Non-pigmented ciliary epithelial cell (primary cell): ENCODE measurements around the gene SIRPB1.
"Not testable (repeated sequence)": the region's sequence is repeated elsewhere in the genome, so short reads cannot be mapped to it uniquely, and the experiment has no call there.

ENCODE experiments used
- DNase-seq: peaks from one replicate; pipeline ENCODE4 v3.0.0-alpha.2; 2010; ENCODE audit warnings: low read depth

Gene SIRPB1

DNA sequence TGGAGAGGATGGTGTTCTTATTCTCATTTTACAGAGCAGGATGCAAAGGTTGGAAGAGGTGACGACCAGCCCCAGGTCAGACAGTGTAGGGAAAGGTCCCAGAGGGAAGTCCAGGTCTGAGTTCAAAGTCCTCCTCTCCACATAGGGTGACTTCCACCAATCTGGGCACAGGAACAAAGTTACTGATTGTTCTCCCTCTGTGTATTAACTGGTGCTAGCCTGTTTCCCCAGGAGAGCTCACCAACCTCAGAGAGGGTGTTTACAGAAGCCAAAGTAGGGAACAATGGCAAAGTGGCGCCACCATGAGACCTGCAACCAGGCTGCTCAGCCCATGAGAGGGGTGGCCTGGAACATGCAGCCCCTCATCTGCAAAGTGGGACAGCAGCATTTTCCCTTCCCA, 16.8 kb upstream of the SIRPB1 start:
- DNase-seq, result no peak

DNA sequence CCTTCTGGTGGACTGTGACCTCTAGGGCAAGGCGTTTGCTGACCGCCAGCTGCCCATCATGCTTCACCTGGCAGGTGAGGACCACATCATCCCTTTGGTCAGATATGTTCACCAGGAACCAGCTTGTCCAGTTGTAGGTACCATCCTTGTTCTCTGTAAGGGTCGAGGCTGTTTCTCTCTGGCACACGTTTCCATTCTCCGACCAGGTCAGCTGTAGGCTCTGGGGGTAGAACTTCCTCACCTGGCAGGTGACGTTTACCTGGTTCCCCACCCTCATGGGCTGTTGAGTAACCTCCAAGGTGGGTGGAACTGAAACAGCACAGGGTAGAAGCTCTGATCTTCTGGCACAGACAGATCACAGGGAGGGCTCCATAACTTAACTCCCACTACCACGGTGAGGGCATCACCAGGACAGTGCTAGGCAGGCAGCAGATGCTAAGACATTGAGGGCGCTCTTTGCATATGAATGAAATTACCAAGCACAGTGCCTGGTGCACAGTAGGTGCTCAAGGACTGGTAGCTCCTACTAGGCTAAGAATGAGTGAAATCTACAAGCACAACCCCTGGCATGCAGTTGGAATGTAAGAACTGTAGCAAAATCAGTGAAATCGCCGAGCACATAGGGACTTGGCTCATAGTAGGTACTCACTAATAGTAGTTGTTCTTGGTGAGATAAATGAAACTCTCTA, 15.6 kb upstream of the SIRPB1 start:
- no peak for DNase-seq

DNA sequence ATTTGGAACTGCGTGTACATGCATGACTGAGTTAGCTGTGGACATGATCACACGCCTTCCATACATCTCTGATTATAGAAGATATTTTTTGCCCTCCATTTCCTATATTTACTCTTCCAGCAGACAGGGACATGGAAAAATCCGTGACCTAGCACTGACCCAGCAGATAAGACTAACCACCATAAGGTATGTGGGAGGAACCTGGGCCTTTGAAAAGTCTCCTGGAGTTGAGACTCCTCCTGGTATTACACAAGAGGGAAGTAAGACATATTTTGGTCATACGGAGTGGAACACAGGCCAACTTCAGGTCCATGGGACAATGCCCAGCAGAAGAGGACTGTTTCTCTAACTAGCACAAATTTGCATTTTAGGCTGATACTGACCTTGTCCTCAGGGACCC, 13.7 kb upstream of the SIRPB1 start:
- DNase-seq, result no peak

DNA sequence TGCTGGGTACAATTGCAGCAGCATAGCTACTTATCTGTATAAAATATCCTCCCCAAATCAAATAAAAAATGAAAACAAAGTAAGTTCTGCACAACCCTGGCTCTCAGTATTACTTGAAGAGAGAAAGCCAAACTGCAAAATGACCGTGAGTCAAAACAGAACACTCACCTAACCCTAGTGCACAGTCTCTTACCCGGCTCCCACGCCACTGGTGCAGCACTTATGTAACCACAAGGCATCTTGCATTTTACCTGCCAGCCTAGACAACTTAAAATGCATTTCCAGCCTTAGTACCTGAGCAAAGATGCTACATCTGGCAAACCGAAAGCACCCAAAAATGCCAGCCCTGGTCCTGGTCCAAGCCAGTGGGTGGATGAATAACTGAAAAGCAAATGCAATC, 12.4 kb upstream of the SIRPB1 start:
- no peak for DNase-seq

DNA sequence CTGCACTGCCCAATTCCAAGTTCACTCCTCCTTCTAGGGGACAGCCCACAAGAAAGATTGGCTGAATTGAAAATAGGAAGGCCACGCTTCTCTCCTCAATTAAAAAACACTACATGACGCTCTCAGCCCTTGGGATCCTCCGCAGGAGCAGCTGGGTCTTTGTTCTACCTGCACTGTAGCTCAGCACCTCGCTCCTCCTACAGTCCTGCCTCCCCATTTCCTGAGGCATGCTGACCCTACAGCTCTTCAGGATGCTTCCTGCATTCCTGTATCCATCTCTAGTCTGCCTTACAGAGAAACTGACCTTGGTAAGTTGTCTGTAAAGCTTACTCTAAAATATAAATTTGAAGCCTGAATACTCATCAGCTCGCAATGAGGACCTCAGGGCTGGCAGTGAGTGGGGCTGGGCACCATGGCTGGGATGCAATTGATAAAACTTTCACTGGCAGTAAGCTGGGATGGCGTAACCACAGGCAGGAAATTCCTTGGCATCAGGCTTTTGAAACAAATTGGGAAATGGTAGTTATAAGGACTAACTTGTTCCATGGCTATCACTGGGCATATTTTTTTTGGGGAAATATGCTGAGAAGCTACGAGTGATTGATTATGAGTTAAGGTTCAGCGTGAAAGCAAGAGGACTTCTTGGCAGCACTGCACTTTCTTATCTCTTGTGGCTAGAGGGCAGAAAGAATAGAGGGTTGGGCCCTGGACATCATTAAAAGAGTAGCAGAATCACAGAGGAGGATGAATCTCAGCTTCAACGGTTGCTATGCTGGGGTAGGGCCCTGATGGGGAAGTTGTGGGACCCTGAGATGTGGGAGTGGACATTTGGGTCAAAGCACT, 11.7 kb upstream of the SIRPB1 start:
- DNase-seq, result no peak

DNA sequence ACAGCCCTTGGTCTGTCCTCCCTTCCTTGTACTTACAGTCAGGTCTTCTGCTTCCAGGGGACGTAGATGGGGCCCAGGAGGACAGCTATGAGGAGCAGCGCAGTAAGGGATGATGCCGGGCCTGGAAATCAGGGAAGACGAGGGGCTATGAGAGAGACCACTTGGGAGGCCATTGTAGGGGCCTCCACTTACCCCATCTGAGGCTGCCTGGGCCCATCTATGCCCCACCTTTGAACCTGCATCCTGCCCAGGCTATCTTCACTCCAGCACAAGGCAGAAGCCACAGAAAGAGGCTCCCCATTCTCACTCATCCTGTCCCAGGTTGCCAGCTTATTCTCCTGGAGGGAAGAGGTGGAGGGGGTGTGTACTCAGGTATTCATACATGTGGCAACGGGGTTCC, 10.4 kb upstream of the SIRPB1 start:
- no peak for DNase-seq

DNA sequence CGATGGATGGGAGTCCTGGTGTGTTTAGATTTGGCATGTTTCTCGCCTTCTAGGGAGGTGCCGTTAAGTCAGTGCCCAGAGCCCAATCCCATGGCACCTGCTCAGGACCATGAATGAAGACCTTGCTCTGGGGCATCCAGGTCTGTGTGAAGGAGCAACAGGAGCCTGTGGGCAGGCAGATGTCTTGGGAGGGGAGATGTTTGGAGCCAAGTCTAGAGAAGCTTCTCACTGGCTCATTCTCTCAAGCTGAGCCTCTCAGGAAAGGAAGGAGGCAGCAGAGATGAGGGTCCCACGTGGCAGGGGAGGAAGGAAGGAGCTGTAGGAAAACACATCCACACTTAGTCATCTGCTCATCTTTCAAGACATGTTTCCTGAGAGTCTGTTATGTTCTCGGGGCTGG, 9.5 kb upstream of the SIRPB1 start:
- DNase-seq, result no peak

DNA sequence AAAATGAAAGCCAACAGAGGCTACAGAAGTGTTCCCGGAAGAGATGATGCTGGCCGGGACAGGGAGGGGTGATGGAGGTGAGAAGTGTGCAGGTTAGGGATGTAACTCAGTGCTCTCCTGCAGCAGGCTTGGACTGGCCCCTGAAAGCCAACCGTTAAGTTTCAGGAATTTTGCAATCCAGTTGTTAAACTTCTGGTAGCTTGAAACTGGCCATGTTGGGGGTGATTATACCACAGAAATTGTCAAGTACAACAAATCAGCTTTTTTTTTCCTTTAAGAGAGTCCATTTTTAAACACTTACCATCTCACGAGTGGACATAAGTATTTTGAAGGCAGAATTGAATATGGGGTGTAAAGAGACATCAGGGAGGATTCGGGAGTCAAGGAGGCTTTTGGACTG, 8.8 kb upstream of the SIRPB1 start:
- no peak for DNase-seq

DNA sequence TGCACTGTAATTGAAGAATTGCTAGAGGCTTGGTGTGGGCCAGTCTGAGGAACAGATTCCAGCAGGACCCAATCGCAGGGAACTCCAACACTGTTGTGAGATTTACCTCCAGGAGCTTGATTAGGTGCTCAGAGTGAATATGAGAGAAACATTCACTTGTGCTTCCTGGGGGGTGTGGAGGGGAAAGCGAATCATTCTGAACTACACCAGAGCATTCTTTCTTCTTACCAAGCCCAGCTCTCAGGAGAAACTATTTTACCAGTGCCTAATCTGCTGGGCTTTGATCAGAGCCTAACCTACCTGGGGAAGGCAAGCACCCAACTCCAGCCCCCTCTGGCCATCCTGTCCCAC, 7.4 kb upstream of the SIRPB1 start:
- DNase-seq, result no peak

DNA sequence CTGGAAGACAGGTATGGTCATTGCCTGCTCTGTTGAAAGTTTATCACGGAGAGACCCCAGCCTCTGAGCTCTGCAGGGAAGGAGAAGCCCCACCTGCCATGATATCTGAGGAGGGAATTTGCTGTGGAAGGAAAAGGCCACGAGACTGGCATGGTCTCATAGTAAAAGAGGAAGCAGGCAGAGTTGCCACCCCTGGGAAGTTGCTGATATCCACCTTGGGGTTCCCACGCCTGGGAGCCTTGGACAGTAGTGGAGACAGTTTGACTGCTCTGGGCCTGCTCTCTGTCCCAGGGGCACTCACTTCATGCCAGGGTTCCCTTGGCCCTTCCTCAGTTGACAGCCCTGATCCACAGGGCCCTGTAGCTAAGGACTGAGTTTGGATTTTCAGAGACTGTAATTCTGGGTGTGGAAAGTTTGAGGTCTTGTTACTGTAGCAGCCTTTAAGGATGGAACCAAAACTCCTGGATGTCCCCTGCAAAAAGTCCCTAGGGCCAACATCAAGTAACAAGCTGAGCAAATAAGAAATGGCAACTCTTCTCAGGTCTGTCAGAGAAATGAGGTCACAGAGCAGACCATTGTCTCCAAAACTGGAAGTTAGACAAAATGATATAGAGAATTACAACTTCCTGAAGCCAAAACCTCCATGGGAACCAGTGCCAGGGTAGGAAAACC, 6.9 kb upstream of the SIRPB1 start:
- no peak for DNase-seq

DNA sequence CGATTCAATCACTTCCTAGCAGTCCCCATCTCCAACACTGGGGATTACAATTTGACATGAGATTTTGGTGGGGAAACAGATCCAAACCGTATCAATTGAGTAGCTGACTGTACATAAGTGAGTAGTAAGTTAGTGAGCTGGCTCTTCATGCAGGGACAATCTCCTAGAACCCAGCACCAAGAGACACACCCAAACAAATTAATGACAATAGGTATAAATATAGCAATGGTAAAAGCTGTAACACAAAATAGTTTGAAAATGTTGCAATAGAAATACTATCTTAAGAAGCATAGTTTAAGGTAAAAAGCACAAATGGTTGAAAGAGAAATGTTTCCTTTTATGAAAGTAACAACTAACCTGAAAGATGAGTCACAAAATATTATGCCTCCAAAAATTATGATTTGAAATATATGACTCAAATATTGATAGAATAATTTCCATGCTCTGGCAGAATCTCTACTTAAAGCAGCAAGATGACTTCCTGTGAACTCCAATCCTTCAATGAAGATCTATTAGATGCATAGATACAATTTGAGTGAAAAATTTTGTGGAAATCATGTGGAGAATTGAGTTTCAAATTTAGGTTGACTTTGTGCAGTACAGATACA, 5.4 kb upstream of the SIRPB1 start:
- DNase-seq, result no peak

DNA sequence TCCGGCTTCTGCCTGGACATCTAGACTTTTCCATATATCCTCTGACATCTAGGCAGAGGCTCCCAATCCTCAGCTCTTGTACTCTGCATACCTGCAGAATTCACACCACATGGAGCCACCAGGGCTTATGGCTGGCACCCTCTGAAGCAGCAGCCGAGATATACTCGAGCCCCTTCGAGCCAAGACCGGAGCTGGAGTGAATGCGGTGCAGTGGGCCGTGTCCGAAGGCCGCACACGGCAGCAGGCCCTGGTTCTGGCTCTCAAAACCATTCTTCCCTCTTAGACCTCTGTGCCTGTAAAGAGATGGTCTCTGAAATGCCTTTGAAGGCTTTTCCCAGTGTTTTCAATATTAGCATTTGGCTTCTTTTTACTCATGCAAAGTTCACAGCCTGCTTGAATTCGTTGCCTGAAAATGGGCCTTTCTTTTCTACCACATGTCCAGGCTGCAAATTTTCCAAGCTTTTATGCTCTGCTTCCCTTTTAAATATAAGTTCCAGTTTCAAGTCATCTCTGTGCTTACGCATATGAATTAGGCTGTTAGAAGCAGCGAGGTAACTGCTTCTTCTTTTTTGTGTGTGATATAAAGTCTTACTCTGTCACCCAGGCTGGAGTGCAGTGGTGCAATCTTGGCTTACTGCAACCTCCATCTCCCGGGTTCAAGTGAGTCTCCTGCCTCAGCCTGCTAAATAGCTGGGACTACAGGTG, 3.8 kb upstream of the SIRPB1 start:
- DNase-seq, result no peak

DNA sequence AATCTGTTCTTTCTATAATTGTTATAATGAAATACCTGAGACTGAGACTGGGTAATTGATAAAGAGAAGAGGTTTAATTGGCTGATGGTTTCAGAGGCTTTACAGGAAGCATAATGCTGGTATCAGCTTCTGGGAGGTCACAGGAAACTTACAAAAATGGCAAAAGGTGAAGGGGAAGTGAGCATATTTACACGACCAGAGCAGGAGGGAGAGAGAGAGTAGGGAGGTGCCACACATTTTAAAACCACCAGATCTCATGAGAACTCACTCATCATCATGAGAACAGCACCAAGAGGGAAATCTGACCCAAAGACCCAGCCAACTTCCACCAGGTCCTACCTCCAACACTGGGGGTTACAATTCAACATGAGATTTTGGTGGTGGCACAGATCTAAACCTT, 2.6 kb upstream of the SIRPB1 start:
- DNase-seq, result no peak

DNA sequence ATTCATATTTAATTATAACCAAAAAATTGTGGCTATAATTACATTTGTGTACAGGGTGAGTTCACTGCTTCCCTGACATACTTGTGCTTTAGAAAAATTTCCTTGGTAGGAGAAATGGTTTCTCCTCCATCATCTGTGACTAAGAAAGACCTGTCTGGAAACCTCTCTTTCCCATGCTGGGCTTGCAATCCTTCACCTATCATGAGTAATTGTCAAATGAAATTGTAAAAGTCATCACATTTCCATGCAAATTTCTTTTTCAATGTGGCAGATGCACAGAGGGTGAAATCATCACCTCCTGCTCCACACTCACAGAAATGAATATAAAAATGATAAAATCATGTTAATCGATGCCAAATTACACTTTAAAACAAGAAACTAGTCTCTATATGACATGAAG, 1.5 kb upstream of the SIRPB1 start:
- no peak for DNase-seq

DNA sequence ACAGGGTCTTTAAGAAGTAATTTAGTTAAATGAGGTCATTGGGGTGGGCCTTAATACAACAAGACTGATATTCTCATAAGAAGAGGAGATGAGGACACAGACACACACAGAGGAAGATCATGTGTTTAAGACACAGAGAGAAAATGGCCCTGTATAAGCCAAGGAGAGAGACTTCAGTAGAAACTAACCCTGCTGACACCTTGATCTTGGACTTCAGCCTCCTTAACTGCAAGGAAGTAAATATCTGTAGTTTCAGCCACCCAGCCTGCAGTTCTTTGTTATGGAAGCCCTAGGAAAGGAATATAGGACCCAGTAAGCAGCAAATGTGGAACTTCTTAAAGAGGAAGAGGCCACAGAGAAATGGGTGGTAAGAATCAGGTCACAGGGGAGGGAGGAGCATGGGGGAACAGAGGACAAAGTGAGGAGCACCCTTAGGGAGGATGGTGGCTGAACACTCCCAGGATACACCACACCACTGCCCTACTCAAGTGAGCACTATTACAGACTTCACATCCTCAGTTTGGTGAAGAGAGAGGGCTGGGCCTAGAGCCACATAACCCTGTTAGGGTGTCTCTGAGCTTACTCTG, 762 bp downstream of the SIRPB1 start:
- DNase-seq, result no peak

DNA sequence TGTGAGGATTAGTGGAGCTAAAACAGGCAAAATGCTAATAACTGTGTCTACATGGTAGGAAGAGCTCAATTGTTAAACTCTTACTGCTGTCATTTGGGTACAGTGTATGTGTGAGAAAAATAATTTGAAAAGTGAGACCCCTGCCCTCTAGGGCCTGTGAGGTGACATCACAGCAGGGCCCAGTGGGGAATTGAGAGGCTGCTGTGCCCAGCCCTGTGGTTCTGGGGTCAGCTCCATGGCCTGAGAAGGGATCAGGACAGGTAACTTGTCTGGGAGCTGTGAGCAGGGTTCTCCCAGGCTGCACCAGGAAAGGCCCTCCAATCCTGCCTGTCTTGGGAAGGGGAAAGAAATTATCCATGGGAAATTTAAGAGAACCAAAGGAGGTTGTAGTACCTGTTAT, 1.3 kb downstream of the SIRPB1 start:
- no peak for DNase-seq

DNA sequence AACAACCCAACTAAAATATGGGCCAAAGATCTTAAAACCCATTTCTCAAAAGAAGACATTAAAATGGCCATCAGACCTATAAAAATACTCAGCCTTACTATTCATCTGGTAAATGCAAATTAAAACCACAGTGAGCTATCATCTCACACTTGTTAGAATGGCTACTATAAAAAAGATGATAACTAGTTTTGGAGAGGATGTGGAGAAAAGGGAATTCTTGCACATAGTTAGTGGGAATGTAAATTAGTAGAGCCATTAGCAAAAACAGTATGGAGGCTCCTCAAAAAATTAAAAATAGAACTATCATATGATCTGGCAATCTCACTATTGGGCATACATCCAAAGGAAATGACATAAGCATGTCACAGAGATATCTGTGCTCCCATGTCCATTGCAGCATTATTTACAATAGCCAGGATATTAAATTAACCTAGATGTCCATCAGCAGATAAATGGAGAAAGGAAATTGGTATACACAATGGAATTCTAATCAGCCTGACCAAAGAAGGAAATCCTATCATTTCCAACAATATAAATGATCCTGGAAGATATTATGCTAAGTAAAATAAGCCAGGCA, 2.9 kb downstream of the SIRPB1 start:
- no peak for DNase-seq

DNA sequence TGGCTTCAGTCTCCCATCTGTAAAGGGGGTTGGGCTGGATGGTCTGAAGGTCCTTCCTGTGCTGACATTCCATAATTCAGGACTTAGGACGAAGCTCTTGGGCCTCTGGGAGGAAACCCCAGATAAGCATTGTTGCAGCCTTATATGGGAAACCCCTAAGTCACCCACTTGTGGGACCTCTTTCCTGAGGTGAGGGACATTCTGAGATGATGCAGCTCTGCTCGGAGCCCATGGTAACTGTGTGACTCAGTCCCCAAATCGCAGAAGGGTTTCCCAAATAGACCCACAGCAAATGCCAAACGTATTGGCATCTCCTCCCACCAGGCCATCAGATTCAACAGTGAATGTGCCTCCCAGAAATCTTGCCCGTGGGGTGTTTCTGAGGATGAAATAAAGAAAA, 9.4 kb downstream of the SIRPB1 start:
- DNase-seq, result not testable (repeated sequence)

DNA sequence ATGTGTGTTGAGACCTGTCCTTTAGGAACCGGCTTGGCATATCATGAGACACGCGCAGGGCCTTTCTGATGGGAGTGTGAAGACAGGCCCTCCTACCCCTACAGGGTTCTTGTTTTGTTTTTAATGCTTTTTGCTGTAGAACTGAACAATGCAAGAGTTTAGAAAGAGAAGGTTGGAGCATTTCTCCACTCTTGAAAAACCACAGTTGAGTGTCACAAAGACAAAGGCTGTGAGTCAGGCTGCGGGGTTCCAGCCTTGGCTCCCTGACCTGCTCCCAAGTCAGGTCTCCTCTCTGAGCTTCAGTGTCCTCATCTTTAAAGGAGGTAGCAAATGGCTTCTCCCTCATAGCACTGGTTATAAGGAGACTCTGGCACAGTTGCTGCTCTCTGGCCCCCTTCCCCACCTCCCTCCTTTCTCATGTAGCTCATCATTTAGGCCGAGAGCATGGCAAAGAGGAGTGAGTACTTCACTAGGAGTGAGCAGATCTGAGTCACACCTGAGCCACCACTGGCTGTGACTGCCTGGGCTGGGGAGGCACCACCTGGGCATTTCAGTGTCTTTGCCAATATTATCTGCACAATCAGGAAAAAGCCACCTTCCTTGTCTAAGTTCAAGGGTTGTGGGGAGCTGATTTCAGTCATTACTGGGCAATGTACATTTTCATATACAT, 11.0 kb downstream of the SIRPB1 start:
- DNase-seq, result not testable (repeated sequence)

DNA sequence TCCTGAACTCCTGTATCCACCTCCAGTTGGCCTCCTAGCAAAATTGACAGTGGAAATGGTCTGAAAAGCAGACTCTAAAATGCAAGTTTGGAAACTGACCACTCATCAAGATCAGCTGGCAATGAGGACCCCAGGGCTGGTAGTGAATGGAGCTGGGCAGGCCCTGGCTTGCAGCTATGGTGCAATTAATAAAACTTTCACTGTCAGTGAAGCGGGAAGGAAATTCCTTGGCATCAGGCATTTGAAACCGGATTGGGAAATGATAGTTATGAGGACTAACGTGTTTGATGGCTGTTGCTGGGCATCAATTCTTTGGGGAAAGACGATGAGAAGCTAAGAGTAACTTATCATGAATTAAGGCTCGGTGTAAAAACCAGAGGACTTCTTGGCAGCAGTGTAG, 19.1 kb downstream of the SIRPB1 start:
- DNase-seq, result no peak

DNA sequence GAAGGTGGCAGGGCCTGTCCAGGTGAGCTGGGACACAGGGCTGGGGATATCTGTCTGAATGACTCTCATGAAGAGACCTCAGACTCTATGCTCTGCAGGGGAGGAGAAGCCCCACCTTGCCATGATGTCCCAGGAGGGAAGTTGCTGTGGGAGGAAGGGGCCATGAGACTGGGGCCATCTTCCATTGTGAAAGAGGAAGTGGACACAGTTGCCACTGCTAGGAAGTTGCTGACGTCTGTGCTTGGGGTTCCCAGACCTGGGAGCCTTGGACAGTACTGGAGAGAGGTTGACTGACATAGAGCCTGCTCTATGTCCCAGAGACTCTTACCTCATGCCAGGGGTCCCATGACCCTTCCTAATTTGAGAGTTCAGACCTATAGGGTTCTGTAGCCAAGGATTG, 24.5 kb downstream of the SIRPB1 start:
- no peak for DNase-seq
